HEK293 (cell line): ENCODE data around the gene ANGEL1.

Source experiments
- BCL11A ChIP-seq: fragments of 450-650 bp; formaldehyde crosslinking; IDR thresholded peaks from 2 replicates; pipeline ENCODE4 v1.5.1; 2016; ENCODE audit warnings: low read depth, missing biosample characterization, missing genetic modification characterization
- CTCF ChIP-seq: fragments of 450-650 bp; formaldehyde crosslinking; IDR thresholded peaks from 2 replicates; pipeline ENCODE4 v1.5.1; 2016; ENCODE audit warnings: missing biosample characterization, missing genetic modification characterization
- KLF16 ChIP-seq: fragments of 450-650 bp; formaldehyde crosslinking; IDR thresholded peaks from 2 replicates; pipeline ENCODE4 v1.5.1; 2017; ENCODE audit warnings: missing biosample characterization, missing genetic modification characterization
- ZNF843 ChIP-seq: fragments of 450-650 bp; formaldehyde crosslinking; IDR thresholded peaks from 2 replicates; pipeline ENCODE4 v1.5.1; 2016; ENCODE audit warnings: missing biosample characterization, missing genetic modification characterization
- ZSCAN18 ChIP-seq: fragments of 450-650 bp; formaldehyde crosslinking; IDR thresholded peaks from 2 replicates; pipeline ENCODE4 v1.5.1; 2016; ENCODE audit warnings: missing biosample characterization, missing genetic modification characterization

GRCh38 chr14:76759589-76759988 is 53.1 kb downstream of the ANGEL1 start:
- no peak for TF ChIP-seq BCL11A (tag by site-specific recombination)
- no peak for TF ChIP-seq ZSCAN18
- TF ChIP-seq CTCF (tag by site-specific recombination) = no peak
- TF ChIP-seq ZNF843 = no peak
- no peak for TF ChIP-seq KLF16 (tag by site-specific recombination)
